Activated T-cell treated with anti-CD3 and anti-CD28 coated beads for 4 hours (primary cell): ENCODE measurements around the gene PCBP3.
"Not testable (repeated sequence)": the region's sequence is repeated elsewhere in the genome, so short reads cannot be mapped to it uniquely, and the experiment has no call there.

Experiments used
- DNase-seq: peaks from one replicate; pipeline ENCODE4 v3.0.0-alpha.2; 2020

The PCBP3 gene

DNA sequence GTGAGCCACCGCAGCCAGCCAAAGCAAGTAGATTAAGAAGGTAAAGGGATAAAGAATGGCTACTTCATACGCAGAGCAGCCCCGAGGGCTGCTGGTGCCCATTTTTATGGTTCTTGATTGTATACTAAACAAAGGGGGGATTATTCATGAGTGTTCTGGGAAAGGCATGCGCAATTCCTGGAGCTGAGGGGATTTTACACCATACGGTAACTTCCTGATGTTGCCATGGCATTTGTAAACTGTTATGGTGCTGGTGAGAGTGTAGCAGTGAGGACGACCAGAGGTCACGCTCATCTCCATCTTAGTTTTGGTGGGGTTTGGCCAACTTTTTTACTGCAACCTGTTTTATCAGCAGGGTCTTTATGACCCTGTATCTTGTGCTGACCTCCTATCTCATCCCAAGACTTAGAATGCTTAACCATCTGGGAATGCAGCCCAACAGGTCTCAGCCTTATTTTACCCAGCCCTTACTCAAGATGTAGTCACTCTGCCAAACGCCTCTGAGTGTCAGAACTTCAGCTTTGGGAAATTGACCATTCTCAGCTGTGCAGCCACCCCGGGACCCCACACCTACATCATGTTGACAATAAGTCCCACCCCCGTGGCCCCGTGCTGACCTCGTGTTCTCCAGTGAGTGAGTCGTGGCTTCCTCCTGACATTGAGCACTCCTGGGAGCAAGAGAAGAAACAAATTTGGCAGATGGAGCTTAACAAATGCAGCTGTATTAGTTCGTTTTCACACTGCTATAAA, 188.6 kb downstream of the PCBP3 start:
- DNase-seq = no peak

DNA sequence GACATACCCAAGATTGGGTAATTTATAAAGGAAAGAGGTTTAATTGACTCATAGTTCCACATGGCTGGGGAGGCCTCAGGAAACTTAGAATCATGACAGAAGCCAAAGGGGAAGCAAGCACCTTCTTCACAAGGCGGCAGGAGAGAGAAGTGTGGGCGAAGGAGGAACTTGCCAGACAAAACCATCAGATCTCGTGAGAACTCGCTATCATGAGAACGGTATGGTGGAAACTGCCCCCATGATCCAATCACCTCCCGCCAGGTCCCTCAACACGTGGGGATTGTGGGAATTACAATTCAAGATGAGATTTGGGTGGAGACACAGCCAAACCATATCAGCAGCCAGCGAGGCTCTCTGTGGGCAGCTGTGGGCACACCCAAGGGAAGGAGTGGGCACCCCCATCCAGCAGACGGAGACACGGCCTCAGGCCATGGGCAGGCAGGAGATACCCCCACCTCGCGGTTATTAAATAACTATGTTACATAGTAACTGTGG, 189.3 kb downstream of the PCBP3 start:
- not testable (repeated sequence) for DNase-seq

DNA sequence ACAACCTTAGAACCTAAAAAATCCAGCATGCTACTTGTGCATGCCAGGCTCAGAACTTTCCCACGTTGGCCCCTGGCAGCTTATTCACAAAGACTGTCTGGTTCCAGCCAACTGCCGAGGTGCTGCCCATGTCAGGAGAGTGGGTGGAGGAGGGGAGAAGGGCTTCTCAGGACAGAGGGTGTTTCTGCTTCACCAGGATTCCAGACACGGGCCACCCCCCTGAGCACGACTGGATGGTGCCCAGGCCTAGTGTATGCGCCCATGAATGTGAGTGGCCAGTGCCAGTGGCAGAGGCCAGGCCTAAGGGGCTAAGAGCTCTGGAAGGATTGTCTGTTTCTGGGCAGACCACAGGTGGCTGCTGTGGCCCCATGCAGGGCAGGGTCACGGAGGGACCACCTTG, 189.9 kb downstream of the PCBP3 start:
- DNase-seq = no peak

DNA sequence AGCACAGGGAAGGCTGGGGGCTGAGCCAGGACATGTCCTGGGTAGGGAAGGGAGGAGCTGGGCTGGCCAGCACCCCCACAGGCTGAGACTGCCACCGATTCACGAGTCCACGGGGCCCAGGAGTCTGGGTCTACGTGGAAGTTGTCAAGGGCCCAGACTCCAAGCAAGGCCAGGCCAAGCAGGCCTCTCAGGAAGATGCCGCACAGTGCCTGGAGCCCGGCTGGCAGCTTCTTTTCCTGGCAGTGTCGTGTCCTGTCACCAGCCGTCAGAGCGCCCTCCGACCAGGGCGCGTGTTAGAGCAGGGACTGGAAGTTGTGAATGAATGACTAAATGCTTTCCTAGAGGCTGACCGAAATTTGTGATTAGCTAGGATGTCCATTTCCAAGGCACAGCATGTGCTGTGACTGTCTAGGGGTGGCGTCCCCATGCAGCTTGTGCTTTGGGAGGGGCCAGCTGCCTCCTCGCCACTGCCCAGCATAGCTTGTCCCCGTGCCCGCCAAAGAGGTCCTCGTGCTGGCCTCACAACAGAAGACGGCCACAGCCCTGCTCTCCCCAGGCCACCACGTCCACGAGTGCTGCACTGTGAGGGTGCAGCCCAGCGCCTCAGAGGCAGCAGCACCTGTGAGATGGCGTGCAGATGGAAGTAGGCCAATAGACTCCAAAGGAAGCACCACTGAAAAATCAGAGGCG, 190.6 kb downstream of the PCBP3 start:
- no peak for DNase-seq

DNA sequence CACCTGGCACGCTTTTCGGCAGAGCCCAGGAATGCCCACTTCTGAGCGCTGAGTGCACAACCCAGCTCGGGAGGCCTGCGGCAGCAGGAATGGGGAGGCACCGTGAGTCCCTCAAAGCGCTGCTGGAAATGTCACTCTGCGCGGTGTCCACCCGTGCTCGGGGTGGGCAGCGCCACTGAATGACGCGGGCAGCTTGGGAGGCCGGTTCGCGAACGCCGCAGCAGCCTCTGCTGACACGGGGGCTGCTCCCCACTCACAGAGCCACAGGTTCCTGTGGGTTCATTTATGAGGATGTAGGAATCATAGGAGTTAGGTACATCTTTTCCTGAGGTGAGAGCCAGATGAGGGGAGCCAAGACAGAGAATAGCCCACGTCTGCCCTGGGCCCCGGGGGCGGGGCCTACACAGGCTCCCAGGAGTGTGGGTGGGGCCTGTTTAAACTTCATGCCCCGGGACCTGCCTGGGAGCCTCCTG, 191.3 kb downstream of the PCBP3 start:
- DNase-seq = no peak

DNA sequence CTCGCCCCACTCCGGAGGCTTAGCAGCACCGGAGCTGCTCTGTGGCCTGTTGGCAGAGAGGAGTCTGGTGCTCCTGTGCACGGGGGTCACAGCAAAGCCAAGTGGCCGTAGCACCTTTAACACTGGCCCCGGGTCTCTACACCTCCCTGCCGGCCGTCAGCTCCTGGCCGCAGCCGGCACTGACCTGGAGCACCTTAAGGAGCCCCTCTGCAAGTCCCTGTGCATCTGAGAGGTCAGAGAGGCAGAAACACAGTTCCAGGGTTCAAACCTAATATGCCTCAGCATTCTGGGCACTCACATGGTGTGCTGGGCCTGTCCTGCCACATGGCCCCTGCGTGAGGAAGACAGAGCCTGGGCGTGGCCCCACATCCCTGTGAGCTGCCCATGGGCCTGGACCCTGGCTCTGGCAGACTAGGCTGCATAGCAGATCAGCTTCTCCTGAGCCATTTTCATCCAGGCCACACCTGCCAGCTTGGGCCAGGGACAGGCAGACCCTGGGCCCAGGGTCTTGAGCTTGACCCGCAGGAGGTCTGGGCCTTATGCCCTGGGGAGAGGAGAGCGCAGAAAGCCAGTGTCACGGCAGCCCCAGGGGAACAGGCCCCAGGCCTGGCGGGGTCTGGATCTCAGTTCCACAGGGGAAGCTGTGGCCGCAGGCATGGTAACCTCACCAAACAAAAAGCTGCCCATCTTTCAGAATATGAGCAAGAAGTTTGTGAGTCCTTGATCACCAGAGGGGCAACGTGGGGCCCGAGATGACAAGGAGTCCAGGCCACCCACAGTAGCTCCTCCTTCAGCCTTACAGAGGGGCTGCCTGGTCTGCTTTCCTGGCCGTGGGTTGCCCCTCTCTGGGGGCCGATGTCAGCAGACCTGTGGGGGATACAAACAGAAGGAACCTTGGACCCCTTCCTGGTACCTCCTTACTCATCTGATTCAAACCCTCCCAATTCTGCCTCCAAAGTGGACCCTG, 192.1 kb downstream of the PCBP3 start:
- no peak for DNase-seq

DNA sequence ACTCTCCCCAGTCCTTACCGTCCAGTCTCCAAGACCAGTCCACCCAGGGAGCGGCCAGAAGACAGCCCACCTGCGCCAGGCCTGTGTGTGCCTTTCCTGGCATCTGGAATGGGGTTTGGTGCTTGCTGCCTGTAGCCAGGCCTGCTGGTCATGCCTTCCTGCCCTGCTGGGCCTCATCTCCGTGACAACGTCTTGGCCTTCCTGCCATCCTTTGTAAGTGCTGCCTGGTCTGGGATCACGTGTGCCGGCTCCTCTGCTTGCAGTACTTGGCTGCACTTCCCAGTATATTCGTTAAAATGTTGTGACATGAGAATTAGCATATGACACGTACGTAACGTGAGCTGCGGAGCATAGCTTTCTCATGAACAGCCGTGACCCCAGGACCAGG, 192.7 kb downstream of the PCBP3 start:
- no peak for DNase-seq

DNA sequence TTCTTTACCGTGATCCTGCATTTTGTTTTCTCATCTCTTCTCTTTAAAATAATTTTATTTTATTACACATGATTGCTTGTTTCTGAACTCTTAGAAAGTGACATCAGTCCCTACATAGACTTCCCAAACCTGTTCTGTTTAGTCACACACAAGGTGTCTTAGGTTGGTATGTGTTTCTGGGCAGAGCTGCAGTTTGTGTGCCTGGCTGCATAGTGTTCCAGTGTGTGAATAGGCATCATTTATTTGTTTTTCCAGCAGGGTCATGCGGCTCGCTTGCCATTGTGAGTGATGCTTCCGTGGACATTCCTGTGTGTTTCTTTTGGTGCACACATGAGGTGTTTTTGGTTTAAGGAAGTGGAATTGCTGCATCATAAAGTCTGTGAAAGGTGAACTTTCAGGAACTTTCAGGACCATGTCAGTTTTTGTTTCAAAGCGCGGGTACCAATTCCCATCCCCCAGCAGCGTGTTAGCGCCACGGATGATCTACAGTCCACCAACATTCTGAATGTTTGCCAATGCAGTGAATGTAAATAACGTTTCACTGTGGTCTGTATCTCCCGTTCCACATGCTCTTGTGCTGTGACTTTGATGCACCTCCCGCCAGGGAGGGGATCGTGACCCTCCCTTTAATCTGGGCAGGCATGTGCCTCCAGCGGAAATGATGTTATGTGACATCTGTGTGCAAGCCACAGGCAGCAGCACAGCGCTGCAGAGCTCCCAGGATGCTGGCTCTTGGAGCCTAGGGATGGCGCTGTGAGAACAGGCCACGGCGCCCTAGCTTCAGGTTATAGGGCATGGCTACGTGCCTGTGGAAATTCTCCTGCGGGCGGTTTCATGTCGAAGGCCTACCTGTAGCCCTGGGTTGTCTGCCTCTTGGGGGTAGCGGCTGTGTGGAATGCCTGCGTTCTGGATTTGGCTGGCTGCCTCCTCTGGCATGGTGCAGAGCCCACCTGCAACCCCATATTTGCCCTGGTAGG, 193.5 kb downstream of the PCBP3 start:
- DNase-seq = no peak

DNA sequence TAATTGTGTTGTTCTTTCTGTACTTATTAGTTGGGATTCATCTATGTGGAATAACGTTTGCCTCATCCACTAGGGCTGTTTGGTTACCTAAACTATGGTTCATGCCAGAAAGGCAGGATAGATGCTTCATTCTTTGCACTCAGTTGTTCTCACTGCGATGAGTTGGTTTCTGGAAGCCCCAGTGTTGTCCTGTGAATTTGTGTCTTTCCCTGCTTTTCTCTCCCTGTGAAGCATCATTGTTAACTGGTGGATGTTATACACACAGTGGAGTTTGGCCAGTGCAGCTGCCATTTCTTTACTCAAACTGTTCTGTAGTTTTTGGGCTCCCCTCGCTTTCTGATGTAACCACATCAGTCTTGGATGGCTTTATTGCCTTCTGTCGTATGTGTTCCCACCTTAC, 194.4 kb downstream of the PCBP3 start:
- DNase-seq = no peak

DNA sequence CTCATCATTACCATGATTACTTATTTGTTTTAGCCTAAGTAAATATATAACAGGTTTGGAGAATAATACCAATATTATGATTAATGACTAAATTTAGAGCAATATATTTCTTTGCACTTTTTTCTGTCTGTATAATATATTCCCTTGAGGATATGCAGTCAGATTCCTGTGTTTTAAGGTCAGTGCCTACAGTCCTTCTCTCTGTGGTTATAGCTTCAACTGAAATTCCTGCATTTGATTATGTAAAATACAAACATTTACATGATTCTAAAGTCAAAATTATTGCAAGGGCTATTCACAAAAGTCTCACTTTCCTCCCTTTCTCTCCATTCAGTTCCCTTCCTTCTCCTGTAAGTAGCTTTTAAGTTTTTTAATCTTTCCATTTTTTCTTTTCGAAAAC, 195.1 kb downstream of the PCBP3 start:
- no peak for DNase-seq

DNA sequence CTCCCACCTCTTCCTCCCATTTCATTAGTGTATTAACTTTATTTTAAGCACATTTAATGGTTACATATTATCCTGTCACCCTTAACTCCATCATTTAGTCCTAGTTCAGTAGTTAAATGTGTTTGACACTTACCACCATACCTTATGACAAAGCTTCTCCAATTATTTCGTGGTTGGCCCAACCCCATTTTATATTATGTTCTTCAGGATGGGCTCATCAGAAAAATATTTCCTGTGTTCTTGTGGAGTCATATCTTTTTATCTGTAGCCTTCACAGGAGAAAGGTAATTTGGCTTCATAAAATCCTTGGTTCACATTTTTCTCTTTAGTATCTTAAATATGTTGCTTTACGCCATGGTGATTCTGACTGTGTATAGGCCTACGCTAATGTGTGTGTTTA, 195.7 kb downstream of the PCBP3 start:
- no peak for DNase-seq

DNA sequence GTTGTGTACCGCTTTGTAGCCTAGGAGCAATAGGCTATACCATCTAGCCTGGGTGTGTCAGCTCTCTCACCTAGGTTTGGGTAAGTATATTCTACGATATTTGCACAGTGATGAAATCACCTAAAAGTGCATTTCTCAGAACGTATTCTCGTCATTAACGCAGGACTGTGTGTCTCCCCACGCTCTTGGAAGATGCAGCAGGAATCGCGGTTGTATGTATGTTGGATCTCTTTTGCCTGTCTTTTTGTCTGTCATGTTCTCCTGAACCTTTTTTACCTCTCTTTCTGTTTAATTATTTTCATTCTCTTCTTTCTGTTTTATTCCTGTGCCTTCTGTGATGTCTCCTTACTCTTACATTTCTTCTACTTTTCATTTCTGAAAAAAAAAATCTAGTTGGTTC, 197.5 kb downstream of the PCBP3 start:
- DNase-seq = no peak

DNA sequence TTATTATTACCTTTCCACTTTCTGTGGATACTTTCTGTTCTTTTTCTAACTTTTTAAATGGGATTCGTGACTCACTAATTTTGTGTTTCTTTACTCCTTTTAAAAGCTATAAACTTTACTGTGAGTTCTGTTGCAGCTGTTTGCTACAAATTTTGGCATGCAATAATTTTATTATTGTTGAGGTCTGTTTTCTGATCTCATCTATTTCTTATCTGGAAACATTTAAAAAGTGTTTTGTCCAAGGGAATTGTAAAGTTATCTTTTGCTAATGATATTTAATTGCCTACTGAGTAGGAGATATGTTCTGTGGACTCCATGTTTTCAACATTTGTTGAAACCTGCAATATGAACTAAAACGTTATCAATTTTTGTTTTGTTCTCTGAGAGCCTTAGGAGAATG, 199.9 kb downstream of the PCBP3 start:
- DNase-seq = no peak

DNA sequence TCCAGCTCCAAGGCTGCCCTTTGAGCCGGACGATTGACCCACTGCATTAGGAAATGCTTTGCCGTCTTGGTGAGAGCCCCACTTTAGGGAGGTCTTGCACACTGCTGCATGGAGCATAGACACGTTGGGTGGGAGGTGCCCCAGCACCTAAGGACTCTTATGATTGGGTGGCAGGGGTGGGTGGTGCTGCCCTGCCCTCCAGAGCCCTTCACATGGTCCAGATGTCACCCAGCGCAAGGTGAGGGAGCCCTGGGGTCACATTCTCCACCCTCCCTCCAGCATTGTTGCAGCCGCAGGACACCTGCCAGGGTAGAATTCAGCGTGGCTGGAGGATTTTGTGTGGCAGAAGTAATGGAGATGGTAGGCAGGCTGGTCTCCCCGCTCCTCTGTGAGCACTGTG, 200.7 kb downstream of the PCBP3 start:
- no peak for DNase-seq

DNA sequence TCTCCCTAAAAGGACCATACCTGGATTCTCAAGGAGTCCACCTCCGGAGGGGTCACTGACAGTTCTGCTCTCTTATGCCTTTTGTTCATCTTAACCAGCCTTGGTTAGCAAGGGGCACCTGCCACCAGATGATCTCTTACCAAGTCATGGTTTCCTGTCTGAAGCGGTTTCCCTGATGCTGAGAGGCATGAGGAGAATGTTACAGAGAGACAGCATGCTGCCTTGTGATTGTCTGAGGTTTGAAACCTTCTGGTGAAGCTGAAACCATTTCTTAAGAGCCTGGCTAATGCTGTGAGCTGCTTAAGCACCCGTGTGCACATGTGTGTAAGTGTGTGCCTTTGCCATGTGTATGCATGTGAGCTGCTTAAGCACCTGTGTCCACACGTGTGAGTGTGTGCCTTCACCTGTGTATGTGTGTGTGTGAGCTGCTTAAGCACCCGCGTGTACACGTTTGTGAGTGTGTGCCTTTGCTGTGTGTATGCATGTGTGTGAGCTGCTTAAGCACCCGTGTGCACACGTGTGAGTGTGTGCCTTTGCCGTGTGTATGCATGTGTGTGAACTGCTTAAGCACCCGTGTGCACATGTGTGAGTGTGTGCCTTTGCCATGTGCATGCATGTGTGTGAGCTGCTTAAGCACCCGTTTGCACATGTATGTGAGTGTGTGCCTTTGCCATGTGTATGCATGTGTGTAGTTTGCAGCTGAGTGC, 201.7 kb downstream of the PCBP3 start:
- DNase-seq = no peak

DNA sequence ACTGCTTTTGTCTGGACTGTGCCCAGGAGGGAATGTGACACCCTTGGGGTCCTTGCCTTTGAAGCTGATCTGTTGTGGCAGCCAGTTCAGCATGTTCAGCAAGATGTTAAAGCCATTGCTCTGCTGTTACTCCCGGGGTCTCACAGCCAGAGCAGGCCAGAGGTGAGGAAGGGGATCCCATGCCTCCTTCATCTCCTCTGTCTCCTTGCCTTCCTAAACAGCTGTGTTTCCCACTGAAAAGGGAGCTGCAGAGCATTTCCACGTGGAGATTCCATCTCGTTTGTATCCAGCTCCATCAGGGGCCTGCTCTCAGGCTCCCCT, 202.2 kb downstream of the PCBP3 start:
- no peak for DNase-seq

DNA sequence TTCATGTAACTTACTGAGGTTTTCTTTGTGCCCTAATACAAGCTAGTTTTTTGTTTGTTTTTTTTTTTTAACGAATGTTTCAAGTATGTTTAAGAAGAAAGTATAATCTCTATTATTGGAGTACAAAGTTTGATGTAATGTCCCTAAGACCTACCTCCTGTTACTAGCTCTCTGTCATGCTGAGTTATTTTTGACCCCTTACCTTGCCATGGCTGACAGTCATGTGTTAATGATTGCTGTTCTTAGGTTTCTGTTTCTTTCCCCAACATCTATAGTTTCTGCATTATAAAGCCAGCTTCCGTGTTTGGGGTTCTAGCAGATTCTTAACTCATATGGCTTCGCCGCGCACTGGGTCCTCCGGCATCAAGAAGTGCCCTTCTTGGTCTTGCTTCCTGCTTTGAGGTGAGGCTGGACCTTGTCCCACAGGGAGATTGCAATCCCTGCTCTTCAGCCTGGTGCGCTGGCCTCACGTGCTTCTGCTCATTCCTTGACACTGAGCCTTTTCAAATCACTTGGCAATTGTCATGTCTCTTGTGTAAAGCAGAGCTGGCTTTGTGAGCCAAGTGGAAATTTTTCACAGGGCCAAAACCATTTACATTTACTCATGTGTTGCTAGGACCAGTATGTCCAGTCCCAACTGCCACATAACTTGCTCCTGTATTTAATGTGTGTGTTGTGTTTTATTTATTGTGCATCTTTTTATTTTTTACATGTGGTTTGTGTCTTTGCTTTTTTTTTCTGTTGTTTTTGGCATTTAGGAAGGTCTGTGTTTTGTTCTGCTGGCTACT, 203.0 kb downstream of the PCBP3 start:
- DNase-seq = no peak

DNA sequence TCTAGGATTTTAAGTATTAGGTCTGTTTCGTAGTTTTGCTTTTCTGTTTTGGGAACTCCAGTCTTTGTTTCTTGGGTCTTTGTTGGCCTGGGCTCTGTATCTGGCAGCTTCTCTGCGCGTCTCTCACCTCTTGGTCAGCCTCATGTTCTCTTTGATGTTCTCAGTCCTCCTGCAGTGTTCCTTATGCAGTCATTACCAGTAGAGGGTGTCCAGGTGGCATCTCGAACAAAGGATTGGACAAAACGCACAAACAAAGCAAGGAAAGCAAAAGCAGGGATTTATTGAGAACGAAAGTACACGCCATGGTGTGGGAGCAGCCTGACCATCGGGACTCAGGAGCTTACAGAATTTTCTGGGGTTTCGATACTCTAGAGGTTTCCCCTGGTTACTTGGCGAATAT, 204.3 kb downstream of the PCBP3 start:
- DNase-seq = no peak

DNA sequence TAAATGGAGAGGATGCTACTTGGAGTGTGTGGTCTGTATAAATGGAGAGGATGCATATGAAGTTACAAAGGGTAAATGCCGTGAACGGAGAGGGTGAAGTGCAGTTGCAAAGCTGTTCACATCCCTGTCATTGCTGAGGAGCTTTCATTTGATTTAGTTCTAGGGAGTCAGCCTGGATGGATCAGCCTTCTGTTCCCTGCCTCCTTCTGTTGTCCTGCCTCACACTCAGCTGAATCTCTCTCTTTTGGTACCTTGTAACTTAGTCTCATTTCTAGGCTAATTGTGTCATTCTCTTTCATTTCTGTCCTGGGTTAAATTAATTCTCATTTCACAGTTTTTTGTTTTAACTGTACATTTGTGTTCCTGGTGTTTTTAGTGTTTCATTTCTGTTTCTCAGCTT, 204.8 kb downstream of the PCBP3 start:
- no peak for DNase-seq

DNA sequence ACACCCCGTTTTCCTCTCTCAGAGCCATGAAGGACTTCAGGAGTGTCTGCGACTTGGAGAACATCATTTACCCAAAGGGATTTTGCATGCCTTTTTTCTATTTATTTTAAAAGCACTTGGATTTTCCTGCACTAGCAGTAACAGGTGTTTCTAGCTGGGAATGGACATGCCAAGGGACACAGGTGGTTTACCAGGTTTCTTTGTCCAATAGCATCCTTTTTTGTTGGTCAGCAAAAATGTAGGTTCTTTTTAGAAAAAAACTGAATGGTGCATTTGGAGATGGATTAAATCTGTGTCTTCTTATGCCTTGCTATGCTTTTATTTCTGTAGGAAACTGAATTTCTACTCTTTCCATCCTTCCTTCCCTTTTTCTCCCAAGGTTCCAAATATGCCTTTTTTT, 205.3 kb downstream of the PCBP3 start:
- no peak for DNase-seq

DNA sequence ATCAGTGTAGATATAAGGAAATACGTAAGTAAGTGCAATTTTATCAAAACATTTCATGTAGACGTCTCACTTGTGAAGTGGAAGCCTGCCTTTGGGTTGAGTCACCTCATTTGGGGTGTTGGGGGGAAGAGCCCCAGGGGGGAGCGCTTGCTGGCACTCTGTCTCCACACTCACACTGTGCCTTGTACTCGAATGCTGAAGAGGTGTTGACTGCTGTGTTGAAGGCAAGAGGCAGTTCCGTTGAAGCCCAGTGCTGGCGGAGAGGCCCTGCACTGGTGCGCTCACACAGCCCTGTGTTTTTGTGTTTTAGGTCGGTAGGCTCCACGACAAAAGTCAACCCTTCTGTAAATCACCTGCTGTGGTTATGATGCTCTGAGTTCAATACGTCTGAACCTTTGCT, 206.1 kb downstream of the PCBP3 start:
- DNase-seq = no peak
